Measurements from ENCODE around the gene ABLIM2. TPM values are rescaled to one million over a fixed set of nuclear protein-coding genes. Genes with fewer than 3 reads are reported as not detected.

The ABLIM2 gene
- total RNA-seq, 2 experiments from 2014 or later, result 0.13 TPM; not detected in 1

GRCh38 chr4:8155660-8156421, 2.8 kb downstream of the ABLIM2 start:
- no peak overlapping the region for H3K27ac Mint-ChIP-seq
- H3K4me1 Mint-ChIP-seq, result peaks cover 11% of the 10 kb centered on the region
- H3K36me3 Mint-ChIP-seq (ENCODE audit: low read depth), result no peaks in the 10 kb centered on the region
- H3K27me3 Mint-ChIP-seq, result peaks cover 18% of the 10 kb centered on the region
- ChIA-PET POLR2A (no interaction called here), CTCF (no interaction called here)
- DNase-seq, result no peak
- H3K4me3 Mint-ChIP-seq, result no peak overlapping the region
- no peaks in the 10 kb centered on the region for H3K9me3 Mint-ChIP-seq

GRCh38 chr4:8155048-8155447, 3.6 kb downstream of the ABLIM2 start:
- Mint-ChIP-seq H3K27ac (no peak overlapping the region), H3K36me3 (ENCODE audit: low read depth) (no peaks in the 10 kb centered on the region), H3K27me3 (peaks cover 17% of the 10 kb centered on the region), H3K9me3 (no peaks in the 10 kb centered on the region), H3K4me1 (peaks cover 11% of the 10 kb centered on the region), H3K4me3 (no peak overlapping the region)
- POLR2A ChIA-PET, result no interaction called here
- CTCF ChIA-PET, result no interaction called here
- DNase-seq, result no peak

GRCh38 chr4:8153441-8153840, 5.2 kb downstream of the ABLIM2 start:
- ChIA-PET CTCF (no interaction called here), POLR2A (interaction anchor here (1.2 kb wide), 1 partner anchor 11 kb away, joined by 3 read pairs; no protein-coding TSS in a partner anchor)
- DNase-seq, result no peak
- H3K36me3 Mint-ChIP-seq (ENCODE audit: low read depth), result no peaks in the 10 kb centered on the region
- H3K27me3 Mint-ChIP-seq, result peaks cover 13% of the 10 kb centered on the region
- no peak overlapping the region for H3K27ac Mint-ChIP-seq
- no peak overlapping the region for H3K4me3 Mint-ChIP-seq
- peaks cover 4% of the 10 kb centered on the region for H3K4me1 Mint-ChIP-seq
- H3K9me3 Mint-ChIP-seq, result no peaks in the 10 kb centered on the region

GRCh38 chr4:8152865-8153257, 5.8 kb downstream of the ABLIM2 start:
- Mint-ChIP-seq H3K9me3 (no peaks in the 10 kb centered on the region), H3K27ac (no peak overlapping the region), H3K27me3 (peaks cover 13% of the 10 kb centered on the region), H3K4me3 (no peak overlapping the region), H3K4me1 (peaks cover 4% of the 10 kb centered on the region), H3K36me3 (ENCODE audit: low read depth) (no peaks in the 10 kb centered on the region)
- ChIA-PET CTCF (no interaction called here), POLR2A (interaction anchor here (1.2 kb wide), 1 partner anchor 11 kb away, joined by 3 read pairs; no protein-coding TSS in a partner anchor)
- no peak for DNase-seq

- Mint-ChIP-seq H3K27ac (no peak overlapping the region), H3K27me3 (peaks cover 9% of the 10 kb centered on the region), H3K4me1 (no peaks in the 10 kb centered on the region), H3K4me3 (no peak overlapping the region), H3K36me3 (ENCODE audit: low read depth) (no peaks in the 10 kb centered on the region), H3K9me3 (no peaks in the 10 kb centered on the region)
- ChIA-PET CTCF (no interaction called here), POLR2A (no interaction called here)
- no peak for DNase-seq
Measured at GRCh38 chr4:8152090-8152864, 6.3 kb downstream of the ABLIM2 start.

- no peak overlapping the region for H3K27ac Mint-ChIP-seq
- ChIA-PET CTCF (no interaction called here), POLR2A (no interaction called here)
- H3K4me1 Mint-ChIP-seq, result no peaks in the 10 kb centered on the region
- no peaks in the 10 kb centered on the region for H3K36me3 Mint-ChIP-seq (ENCODE audit: low read depth)
- no peaks in the 10 kb centered on the region for H3K9me3 Mint-ChIP-seq
- DNase-seq, result no peak
- peaks cover 3% of the 10 kb centered on the region for H3K27me3 Mint-ChIP-seq
- no peak overlapping the region for H3K4me3 Mint-ChIP-seq
Measured at GRCh38 chr4:8151165-8151650, 7.4 kb downstream of the ABLIM2 start.

GRCh38 chr4:8150152-8151090, 8.2 kb downstream of the ABLIM2 start:
- Mint-ChIP-seq H3K27ac (no peak overlapping the region), H3K36me3 (ENCODE audit: low read depth) (no peaks in the 10 kb centered on the region), H3K27me3 (peaks cover 3% of the 10 kb centered on the region), H3K9me3 (no peaks in the 10 kb centered on the region), H3K4me3 (no peak overlapping the region), H3K4me1 (no peaks in the 10 kb centered on the region)
- ChIA-PET CTCF (no interaction called here), POLR2A (no interaction called here)
- no peak for DNase-seq

GRCh38 chr4:8149664-8150063, 8.9 kb downstream of the ABLIM2 start:
- H3K27ac Mint-ChIP-seq, result no peak overlapping the region
- H3K36me3 Mint-ChIP-seq (ENCODE audit: low read depth), result no peaks in the 10 kb centered on the region
- peaks cover 2% of the 10 kb centered on the region for H3K27me3 Mint-ChIP-seq
- POLR2A ChIA-PET, result no interaction called here
- H3K9me3 Mint-ChIP-seq, result no peaks in the 10 kb centered on the region
- no peak overlapping the region for H3K4me3 Mint-ChIP-seq
- H3K4me1 Mint-ChIP-seq, result no peaks in the 10 kb centered on the region
- no peak for DNase-seq
- CTCF ChIA-PET, result no interaction called here

GRCh38 chr4:8148785-8149435, 9.7 kb downstream of the ABLIM2 start:
- Mint-ChIP-seq H3K27me3 (peaks cover 2% of the 10 kb centered on the region), H3K27ac (no peak overlapping the region), H3K36me3 (ENCODE audit: low read depth) (no peaks in the 10 kb centered on the region), H3K9me3 (no peaks in the 10 kb centered on the region), H3K4me1 (no peaks in the 10 kb centered on the region), H3K4me3 (no peak overlapping the region)
- ChIA-PET POLR2A (no interaction called here), CTCF (no interaction called here)
- DNase-seq, result no peak

- Mint-ChIP-seq H3K4me1 (no peaks in the 10 kb centered on the region), H3K4me3 (no peak overlapping the region), H3K36me3 (ENCODE audit: low read depth) (no peaks in the 10 kb centered on the region), H3K27me3 (peaks cover 2% of the 10 kb centered on the region), H3K27ac (no peak overlapping the region), H3K9me3 (no peaks in the 10 kb centered on the region)
- ChIA-PET CTCF (no interaction called here), POLR2A (no interaction called here)
- DNase-seq, result no peak
Measured at GRCh38 chr4:8148159-8148558, 10.5 kb downstream of the ABLIM2 start.

- H3K4me3 Mint-ChIP-seq, result no peak overlapping the region
- peaks cover 2% of the 10 kb centered on the region for H3K27me3 Mint-ChIP-seq
- ChIA-PET POLR2A (no interaction called here), CTCF (no interaction called here)
- no peaks in the 10 kb centered on the region for H3K4me1 Mint-ChIP-seq
- no peak for DNase-seq
- H3K36me3 Mint-ChIP-seq (ENCODE audit: low read depth), result no peaks in the 10 kb centered on the region
- no peaks in the 10 kb centered on the region for H3K9me3 Mint-ChIP-seq
- no peak overlapping the region for H3K27ac Mint-ChIP-seq
Measured at GRCh38 chr4:8147231-8147970, 11.2 kb downstream of the ABLIM2 start.

GRCh38 chr4:8146157-8146556, 12.5 kb downstream of the ABLIM2 start:
- Mint-ChIP-seq H3K4me3 (no peak overlapping the region), H3K9me3 (no peaks in the 10 kb centered on the region), H3K4me1 (no peaks in the 10 kb centered on the region), H3K27ac (no peak overlapping the region), H3K27me3 (peaks cover 2% of the 10 kb centered on the region), H3K36me3 (ENCODE audit: low read depth) (no peaks in the 10 kb centered on the region)
- DNase-seq, result no peak
- ChIA-PET CTCF (no interaction called here), POLR2A (no interaction called here)

Data from activated CD4-positive, alpha-beta memory T cell treated with anti-CD3 and anti-CD28 coated beads, Interleukin-2, amount 10 ng/mL, durations not matched to agents 7 days and 5 days (primary cell).